Measurements from ENCODE around the gene LEFTY1. TPM values are rescaled to one million over a fixed set of nuclear protein-coding genes. Genes with fewer than 3 reads are reported as not detected.

LEFTY1 gene
- polyA plus RNA-seq, 1 donor from 2014 or later: 4.1 TPM

DNA sequence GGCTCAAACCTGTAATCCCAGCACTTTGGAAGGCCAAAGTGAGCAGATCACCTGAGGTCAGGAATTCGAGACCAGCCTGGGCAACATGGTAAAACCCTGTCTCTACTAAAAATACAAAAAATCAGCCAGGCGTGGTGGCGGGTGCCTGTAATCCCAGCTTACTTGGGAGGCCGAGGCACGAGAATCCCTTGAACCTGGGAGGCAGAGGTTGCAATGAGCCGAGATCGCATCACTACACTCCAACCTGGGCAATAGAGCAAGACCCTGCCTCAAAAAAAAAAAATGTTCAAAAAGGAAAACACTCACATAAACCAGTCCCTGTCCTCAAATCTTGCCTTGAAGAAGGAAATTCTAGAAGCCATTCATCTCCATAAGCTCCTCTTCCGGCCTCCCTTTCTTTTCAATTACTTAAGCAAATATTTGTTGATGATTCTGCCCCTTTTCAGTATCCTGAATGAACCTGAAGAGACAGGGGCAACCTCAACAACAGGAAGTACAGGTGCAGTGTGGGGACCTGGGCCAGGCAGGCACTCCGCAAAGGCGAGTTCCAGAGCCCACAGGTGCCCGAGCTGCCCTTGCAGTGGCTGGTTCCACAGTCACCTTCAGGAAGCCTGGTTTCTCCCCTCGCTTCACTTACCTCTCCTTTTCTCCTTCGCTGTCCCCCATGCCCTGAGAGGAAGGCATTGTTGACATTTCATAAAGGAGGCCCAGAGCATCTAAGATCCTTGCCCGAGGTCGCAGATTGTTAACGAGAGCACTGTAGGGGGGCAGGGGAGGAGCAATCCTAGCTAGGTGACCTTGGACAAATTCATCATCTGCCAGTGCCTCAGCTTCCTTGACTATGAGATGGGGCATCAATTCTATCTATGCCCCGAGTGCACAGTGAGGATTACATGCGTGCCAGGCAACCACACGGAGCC, 8.9 kb upstream of the LEFTY1 start:
- H3K27me3 ChIP-seq (ENCODE audit: insufficient read depth, low read depth, low read length): no peaks in the 10 kb centered on the region
- TF ChIP-seq, protein P1, sequence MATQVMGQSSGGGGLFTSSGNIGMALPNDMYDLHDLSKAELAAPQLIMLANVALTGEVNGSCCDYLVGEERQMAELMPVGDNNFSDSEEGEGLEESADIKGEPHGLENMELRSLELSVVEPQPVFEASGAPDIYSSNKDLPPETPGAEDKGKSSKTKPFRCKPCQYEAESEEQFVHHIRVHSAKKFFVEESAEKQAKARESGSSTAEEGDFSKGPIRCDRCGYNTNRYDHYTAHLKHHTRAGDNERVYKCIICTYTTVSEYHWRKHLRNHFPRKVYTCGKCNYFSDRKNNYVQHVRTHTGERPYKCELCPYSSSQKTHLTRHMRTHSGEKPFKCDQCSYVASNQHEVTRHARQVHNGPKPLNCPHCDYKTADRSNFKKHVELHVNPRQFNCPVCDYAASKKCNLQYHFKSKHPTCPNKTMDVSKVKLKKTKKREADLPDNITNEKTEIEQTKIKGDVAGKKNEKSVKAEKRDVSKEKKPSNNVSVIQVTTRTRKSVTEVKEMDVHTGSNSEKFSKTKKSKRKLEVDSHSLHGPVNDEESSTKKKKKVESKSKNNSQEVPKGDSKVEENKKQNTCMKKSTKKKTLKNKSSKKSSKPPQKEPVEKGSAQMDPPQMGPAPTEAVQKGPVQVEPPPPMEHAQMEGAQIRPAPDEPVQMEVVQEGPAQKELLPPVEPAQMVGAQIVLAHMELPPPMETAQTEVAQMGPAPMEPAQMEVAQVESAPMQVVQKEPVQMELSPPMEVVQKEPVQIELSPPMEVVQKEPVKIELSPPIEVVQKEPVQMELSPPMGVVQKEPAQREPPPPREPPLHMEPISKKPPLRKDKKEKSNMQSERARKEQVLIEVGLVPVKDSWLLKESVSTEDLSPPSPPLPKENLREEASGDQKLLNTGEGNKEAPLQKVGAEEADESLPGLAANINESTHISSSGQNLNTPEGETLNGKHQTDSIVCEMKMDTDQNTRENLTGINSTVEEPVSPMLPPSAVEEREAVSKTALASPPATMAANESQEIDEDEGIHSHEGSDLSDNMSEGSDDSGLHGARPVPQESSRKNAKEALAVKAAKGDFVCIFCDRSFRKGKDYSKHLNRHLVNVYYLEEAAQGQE (IDR thresholded peaks at IDR 0.05; ENCODE audit: borderline replicate concordance): no peak
- TF ChIP-seq MXI1 (conservative IDR thresholded peaks at IDR 0.05; ENCODE audit: poor library complexity, severe bottlenecking) (no peak), POLR2AphosphoS5 (IDR thresholded peaks at IDR 0.05) (no peak), TAF1 (IDR thresholded peaks at IDR 0.05; ENCODE audit: low read depth) (no peak), RAD21 (conservative IDR thresholded peaks at IDR 0.05) (no peak), EZH2 (IDR thresholded peaks at IDR 0.05; ENCODE audit: borderline replicate concordance, insufficient read depth, low read length, poor library complexity, severe bottlenecking) (no peak), EP300 (conservative IDR thresholded peaks at IDR 0.05; ENCODE audit: poor library complexity, severe bottlenecking) (no peak), SMC3 (conservative IDR thresholded peaks at IDR 0.05; ENCODE audit: poor library complexity) (no peak)
- TF ChIP-seq, protein P2, sequence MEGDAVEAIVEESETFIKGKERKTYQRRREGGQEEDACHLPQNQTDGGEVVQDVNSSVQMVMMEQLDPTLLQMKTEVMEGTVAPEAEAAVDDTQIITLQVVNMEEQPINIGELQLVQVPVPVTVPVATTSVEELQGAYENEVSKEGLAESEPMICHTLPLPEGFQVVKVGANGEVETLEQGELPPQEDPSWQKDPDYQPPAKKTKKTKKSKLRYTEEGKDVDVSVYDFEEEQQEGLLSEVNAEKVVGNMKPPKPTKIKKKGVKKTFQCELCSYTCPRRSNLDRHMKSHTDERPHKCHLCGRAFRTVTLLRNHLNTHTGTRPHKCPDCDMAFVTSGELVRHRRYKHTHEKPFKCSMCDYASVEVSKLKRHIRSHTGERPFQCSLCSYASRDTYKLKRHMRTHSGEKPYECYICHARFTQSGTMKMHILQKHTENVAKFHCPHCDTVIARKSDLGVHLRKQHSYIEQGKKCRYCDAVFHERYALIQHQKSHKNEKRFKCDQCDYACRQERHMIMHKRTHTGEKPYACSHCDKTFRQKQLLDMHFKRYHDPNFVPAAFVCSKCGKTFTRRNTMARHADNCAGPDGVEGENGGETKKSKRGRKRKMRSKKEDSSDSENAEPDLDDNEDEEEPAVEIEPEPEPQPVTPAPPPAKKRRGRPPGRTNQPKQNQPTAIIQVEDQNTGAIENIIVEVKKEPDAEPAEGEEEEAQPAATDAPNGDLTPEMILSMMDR (IDR thresholded peaks at IDR 0.05; ENCODE audit: poor library complexity, severe bottlenecking): no peak
- H3F3A ChIP-seq (ENCODE audit: insufficient read depth, low read length, poor library complexity, severe bottlenecking): no peaks in the 10 kb centered on the region
- H3K79me2 ChIP-seq (replicated peaks; ENCODE audit: insufficient read depth, low read length): no peaks in the 10 kb centered on the region
- no peak overlapping the region for H3K9ac ChIP-seq (ENCODE audit: low read length)
- no peak overlapping the region for H3K4me3 ChIP-seq (ENCODE audit: low read length)
- no peak overlapping the region for H2AFZ ChIP-seq (ENCODE audit: low read depth, low read length)
- no peak overlapping the region for H3K27ac ChIP-seq (ENCODE audit: low read length)
- H3K4me2 ChIP-seq (ENCODE audit: low read length): no peak overlapping the region
- H3K9me2 ChIP-seq (ENCODE audit: insufficient read depth, low read length): no peaks in the 10 kb centered on the region
- H3K36me3 ChIP-seq (ENCODE audit: insufficient read depth, low read length): no peaks in the 10 kb centered on the region
- H4K20me1 ChIP-seq (ENCODE audit: insufficient read depth): no peaks in the 10 kb centered on the region
- no peaks in the 10 kb centered on the region for H3K9me3 ChIP-seq (ENCODE audit: low read length)

DNA sequence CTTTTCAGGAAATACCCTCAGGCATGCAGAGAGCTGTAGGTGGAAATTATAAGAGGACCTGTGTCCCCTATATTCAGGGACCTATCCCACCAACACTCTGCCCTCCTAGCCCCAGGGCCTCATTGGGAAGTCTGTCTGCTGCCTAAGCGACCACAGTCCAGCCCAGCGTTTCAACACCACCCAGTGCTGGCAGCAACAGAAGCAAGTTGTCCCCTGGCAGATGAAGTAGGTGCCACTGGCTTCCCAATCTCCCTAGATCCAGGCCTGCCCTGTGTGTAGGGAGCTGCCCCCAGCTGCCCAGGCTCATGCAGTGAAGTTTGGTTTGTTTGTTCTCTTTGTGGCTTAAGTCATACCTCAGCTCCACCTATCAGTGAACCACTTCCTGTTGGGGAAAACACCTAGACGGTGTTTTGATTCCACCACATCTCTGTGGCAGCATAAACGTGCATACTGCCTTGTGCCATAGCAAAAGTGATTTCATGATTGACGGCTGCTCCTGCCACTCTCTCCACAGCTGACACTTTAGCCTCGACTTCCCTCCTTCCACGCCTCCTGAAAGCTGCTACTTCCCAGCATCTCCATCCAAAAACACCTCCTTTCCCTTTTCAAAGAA, 8.1 kb upstream of the LEFTY1 start:
- Histone ChIP-seq H3F3A (ENCODE audit: insufficient read depth, low read length, poor library complexity, severe bottlenecking) (no peaks in the 10 kb centered on the region), H3K4me2 (ENCODE audit: low read length) (no peak overlapping the region), H3K27me3 (ENCODE audit: insufficient read depth, low read depth, low read length) (no peaks in the 10 kb centered on the region), H3K36me3 (ENCODE audit: insufficient read depth, low read length) (no peaks in the 10 kb centered on the region), H2AFZ (ENCODE audit: low read depth, low read length) (no peak overlapping the region), H4K20me1 (ENCODE audit: insufficient read depth) (no peaks in the 10 kb centered on the region), H3K79me2 (replicated peaks; ENCODE audit: insufficient read depth, low read length) (no peaks in the 10 kb centered on the region), H3K9me2 (ENCODE audit: insufficient read depth, low read length) (no peaks in the 10 kb centered on the region), H3K27ac (ENCODE audit: low read length) (no peak overlapping the region), H3K4me3 (ENCODE audit: low read length) (no peak overlapping the region), H3K9ac (ENCODE audit: low read length) (no peak overlapping the region), H3K9me3 (ENCODE audit: low read length) (no peaks in the 10 kb centered on the region)
- TF ChIP-seq, protein P2 (IDR thresholded peaks at IDR 0.05; ENCODE audit: poor library complexity, severe bottlenecking): no peak
- TF ChIP-seq SMC3 (conservative IDR thresholded peaks at IDR 0.05; ENCODE audit: poor library complexity) (no peak), EZH2 (IDR thresholded peaks at IDR 0.05; ENCODE audit: borderline replicate concordance, insufficient read depth, low read length, poor library complexity, severe bottlenecking) (no peak), EP300 (conservative IDR thresholded peaks at IDR 0.05; ENCODE audit: poor library complexity, severe bottlenecking) (no peak), MXI1 (conservative IDR thresholded peaks at IDR 0.05; ENCODE audit: poor library complexity, severe bottlenecking) (no peak), TAF1 (IDR thresholded peaks at IDR 0.05; ENCODE audit: low read depth) (no peak), POLR2AphosphoS5 (IDR thresholded peaks at IDR 0.05) (no peak), RAD21 (conservative IDR thresholded peaks at IDR 0.05) (no peak)
- TF ChIP-seq, protein P1 (IDR thresholded peaks at IDR 0.05; ENCODE audit: borderline replicate concordance): no peak
